Natural killer cell (primary cell): ENCODE data around the gene LONRF3. TPM values are rescaled to one million over a fixed set of nuclear protein-coding genes. Genes with fewer than 3 reads are reported as not detected.
A peak's percentile ranks its signal among the peaks of the same experiment; 100 is the strongest.

Experiments
- ATAC-seq, 3 donors: fragments of 150-1000 bp in 2 of 3; fragments of 200-7000 bp in 1 of 3; cut with Tn5 transposase; 1 replicate in 1 of 3; 2 replicates in 2 of 3; pipeline ENCODE4 v1.10.0; 2021; ENCODE audit warnings: mild to moderate bottlenecking in 2 of 3, moderate library complexity in 2 of 3
- DNase-seq, 2 donors: peaks; one replicate each; pipeline versions ENCODE4 v3.0.0 to v3.0.0-alpha.2; 2013 to 2021; ENCODE audit warnings: mixed read lengths in 1 of 2
- H3K27ac ChIP-seq: one replicate; pipeline ENCODE4 v1.5.1; 2013; ENCODE audit warnings: mild to moderate bottlenecking, low read length
- H3K27me3 ChIP-seq: one replicate; pipeline ENCODE4 v1.6.1; 2013; ENCODE audit warnings: low read length; ENCODE audit not compliant: control insufficient read depth, insufficient read depth
- H3K36me3 ChIP-seq: one replicate; pipeline ENCODE4 v1.6.1; 2013; ENCODE audit warnings: low read length; ENCODE audit not compliant: control insufficient read depth, insufficient read depth
- H3K4me1 ChIP-seq: one replicate; pipeline ENCODE4 v1.6.1; 2013; ENCODE audit warnings: low read length; ENCODE audit not compliant: control insufficient read depth, insufficient read depth
- H3K4me3 ChIP-seq: one replicate; pipeline ENCODE4 v1.5.1; 2013; ENCODE audit warnings: low read length
- H3K9me3 ChIP-seq: one replicate; pipeline ENCODE4 v1.6.1; 2013; ENCODE audit warnings: low read length; ENCODE audit not compliant: control insufficient read depth, insufficient read depth
- H3K27ac Mint-ChIP-seq, 2 donors: one replicate each; pipeline ENCODE4 v1.8.0; 2022; ENCODE audit warnings: mild to moderate bottlenecking in 2 of 2, mixed read lengths in 2 of 2, moderate library complexity in 1 of 2
- H3K27me3 Mint-ChIP-seq, 2 donors: one replicate each; pipeline ENCODE4 v1.8.0; 2022; ENCODE audit warnings: low read depth in 2 of 2, mixed read lengths in 2 of 2
- H3K36me3 Mint-ChIP-seq: one replicate; pipeline ENCODE4 v1.8.0; 2022; ENCODE audit warnings: mixed read lengths
- H3K4me1 Mint-ChIP-seq, 2 donors: one replicate each; pipeline ENCODE4 v1.8.0; 2022; ENCODE audit warnings: mixed read lengths in 2 of 2
- H3K4me3 Mint-ChIP-seq: one replicate; pipeline ENCODE4 v1.8.0; 2022; ENCODE audit warnings: mild to moderate bottlenecking, moderate library complexity, mixed read lengths
- H3K9me3 Mint-ChIP-seq, 2 donors: one replicate each; pipeline ENCODE4 v1.8.0; 2022; ENCODE audit warnings: mixed read lengths in 2 of 2
- CTCF ChIP-seq: fragments of 200-600 bp; IDR thresholded peaks from one replicate; pipeline ENCODE4 v1.8.0; 2022; ENCODE audit warnings: antibody characterized with exemption
- WGBS: methylation state at CpG from one replicate; pipeline ENCODE4 v1.1.7; 2013; ENCODE audit warnings: missing lambda C conversion rate; ENCODE audit not compliant: insufficient coverage; 5-methylcytosine and 5-hydroxymethylcytosine counted together
- intact Hi-C: fragments of 100-400 bp; cut with micrococcal nuclease; formaldehyde crosslinking; loops from one replicate; pipeline ENCODE4 v1.14.2; 2022
- total RNA-seq, 4 donors: library from RNA; stranded (reverse); fragments of 120-200 nt in 1 of 4; gene quantifications; one replicate each; pipeline versions ENCODE4 v1.2.3 to v1.2.4, GENCODE V29; 2013 to 2022

LONRF3 gene
- total RNA-seq, 3 donors from 2014 or later (not counting 1 experiment from before 2014, with no cell fraction given) = 13.4 to 21.2 (median 17.4) TPM

GRCh38 chrX:119008110-119008744 lies 33.8 kb downstream of the LONRF3 start:
- WGBS = 100% methylated on average over 1 of the region's 3 CpGs
- Histone ChIP-seq H3K27ac (no peak overlapping the region), H3K4me3 (no peak overlapping the region), H3K36me3 (peaks cover 4% of the 10 kb centered on the region), H3K4me1 (no peaks in the 10 kb centered on the region), H3K9me3 (no peaks in the 10 kb centered on the region), H3K27me3 (no peaks in the 10 kb centered on the region)
- no peaks in the 10 kb centered on the region for H3K4me1 Mint-ChIP-seq
- intact Hi-C loops = loop anchor here (1.0 kb wide), 1 partner anchor 161 kb away; no protein-coding TSS in a partner anchor
- peaks cover 0 to 4% of the 10 kb centered on the region in 2 donors for H3K27me3 Mint-ChIP-seq
- H3K4me3 Mint-ChIP-seq = no peak overlapping the region
- H3K9me3 Mint-ChIP-seq = no peaks in the 10 kb centered on the region
- no peak overlapping the region for H3K27ac Mint-ChIP-seq
- ATAC-seq = peak in 2 of 3 donors; percentile 47 to 49
- DNase-seq = peak in 1 of 2 donors; percentile 53
- TF ChIP-seq CTCF = peak; percentile 49
- H3K36me3 Mint-ChIP-seq = no peaks in the 10 kb centered on the region

GRCh38 chrX:119009071-119009470 lies 34.7 kb downstream of the LONRF3 start:
- H3K4me1 ChIP-seq = no peaks in the 10 kb centered on the region
- TF ChIP-seq CTCF = no peak
- ATAC-seq (no peak), DNase-seq (no peak)
- Mint-ChIP-seq H3K9me3 (no peaks in the 10 kb centered on the region), H3K4me3 (no peak overlapping the region), H3K4me1 (no peaks in the 10 kb centered on the region), H3K36me3 (no peaks in the 10 kb centered on the region), H3K27me3 (no peaks in the 10 kb centered on the region), H3K27ac (no peak overlapping the region)
- WGBS = 100% methylated on average over 1 of the region's 4 CpGs
- H3K36me3 ChIP-seq = peaks cover 4% of the 10 kb centered on the region
- H3K9me3 ChIP-seq = no peaks in the 10 kb centered on the region
- H3K27ac ChIP-seq = no peak overlapping the region
- H3K27me3 ChIP-seq = no peaks in the 10 kb centered on the region
- intact Hi-C loops = no loop called here
- no peak overlapping the region for H3K4me3 ChIP-seq

GRCh38 chrX:119010491-119010890 lies 36.1 kb downstream of the LONRF3 start:
- H3K36me3 ChIP-seq = peaks cover 4% of the 10 kb centered on the region
- no peaks in the 10 kb centered on the region for H3K36me3 Mint-ChIP-seq
- no peak overlapping the region for H3K4me3 Mint-ChIP-seq
- no peak for DNase-seq
- intact Hi-C loops = no loop called here
- no peaks in the 10 kb centered on the region for H3K27me3 Mint-ChIP-seq
- no peak for TF ChIP-seq CTCF
- H3K27me3 ChIP-seq = no peaks in the 10 kb centered on the region
- H3K9me3 ChIP-seq = no peaks in the 10 kb centered on the region
- H3K27ac ChIP-seq = no peak overlapping the region
- peaks cover 0 to 4% of the 10 kb centered on the region in 2 donors for H3K4me1 Mint-ChIP-seq
- no peaks in the 10 kb centered on the region for H3K9me3 Mint-ChIP-seq
- no peaks in the 10 kb centered on the region for H3K4me1 ChIP-seq
- H3K27ac Mint-ChIP-seq = no peak overlapping the region
- H3K4me3 ChIP-seq = no peak overlapping the region
- no peak for ATAC-seq
- WGBS = 100% methylated on average over 4 of the region's 5 CpGs

- no peak overlapping the region for H3K4me3 Mint-ChIP-seq
- TF ChIP-seq CTCF = no peak
- peaks cover 6% of the 10 kb centered on the region for H3K36me3 ChIP-seq
- H3K4me1 ChIP-seq = no peaks in the 10 kb centered on the region
- DNase-seq (no peak), ATAC-seq (no peak)
- H3K4me3 ChIP-seq = no peak overlapping the region
- no peaks in the 10 kb centered on the region for H3K36me3 Mint-ChIP-seq
- H3K27me3 ChIP-seq = no peaks in the 10 kb centered on the region
- 100% methylated on average over 2 of the region's 3 CpGs for WGBS
- H3K27ac Mint-ChIP-seq = no peak overlapping the region
- no peaks in the 10 kb centered on the region for H3K27me3 Mint-ChIP-seq
- H3K27ac ChIP-seq = no peak overlapping the region
- H3K9me3 Mint-ChIP-seq = no peaks in the 10 kb centered on the region
- peaks cover 0 to 9% of the 10 kb centered on the region in 2 donors for H3K4me1 Mint-ChIP-seq
- intact Hi-C loops = no loop called here
- H3K9me3 ChIP-seq = no peaks in the 10 kb centered on the region
These were observed 38.7 kb downstream of the LONRF3 start for GRCh38 chrX:119013164-119013563.
